Psoas muscle (tissue), 8 donors: ENCODE data around the gene CORO2B. TPM values are rescaled to one million over a fixed set of nuclear protein-coding genes. Genes with fewer than 3 reads are reported as not detected.

ENCODE experiments used
- ATAC-seq, 4 donors: fragments of 200-7000 bp; cut with Tn5 transposase; one replicate each; pipeline ENCODE4 v1.9.1; 2020; ENCODE audit warnings: moderate library complexity in 3 of 4, mild to moderate bottlenecking in 2 of 4
- DNase-seq, 2 donors: peaks; one replicate each; pipeline ENCODE4 v3.0.0-alpha.2; 2020
- H3K27ac ChIP-seq: fragments of 200-600 bp; one replicate; pipeline ENCODE4 v1.8.0; 2022
- H3K27me3 ChIP-seq, 3 donors: fragments of 200-600 bp in 1 of 3; one replicate each; pipeline versions ENCODE4 v1.6.1 to v1.8.0; 2013 to 2022; ENCODE audit warnings: low read length in 2 of 3, mild to moderate bottlenecking in 2 of 3, moderate library complexity in 1 of 3; ENCODE audit not compliant: insufficient read depth in 3 of 3
- H3K36me3 ChIP-seq, 2 donors: fragments of 200-600 bp in 1 of 2; one replicate each; pipeline versions ENCODE4 v1.6.1 to v1.8.0; 2013 to 2022; ENCODE audit warnings: low read depth in 1 of 2, mild to moderate bottlenecking in 1 of 2, moderate library complexity in 1 of 2; ENCODE audit not compliant: insufficient read depth in 1 of 2
- H3K4me1 ChIP-seq: fragments of 200-600 bp; one replicate; pipeline ENCODE4 v1.8.0; 2022
- H3K4me3 ChIP-seq: fragments of 200-600 bp; one replicate; pipeline ENCODE4 v1.8.0; 2022; ENCODE audit warnings: mild to moderate bottlenecking
- H3K9me3 ChIP-seq: fragments of 200-600 bp; one replicate; pipeline ENCODE4 v1.8.0; 2022
- CTCF ChIP-seq: fragments of 200-600 bp; IDR thresholded peaks from one replicate; pipeline ENCODE4 v1.8.0; 2022; ENCODE audit warnings: antibody characterized with exemption
- WGBS, 3 donors: extraction: QIAGEN DNeasy Blood & Tissue Kit; methylation state at CpG; one replicate each; pipeline versions ENCODE4 v1.1.6 to v1.1.7; 2013; 5-methylcytosine and 5-hydroxymethylcytosine counted together
- intact Hi-C, 2 donors: fragments of 100-400 bp; cut with DNase I; formaldehyde crosslinking; loops; one replicate each; pipeline versions ENCODE4 v1.11.0 to v1.14.2; 2022
- polyA plus RNA-seq, 3 donors: library from polyadenylated mRNA; stranded (reverse); fragments of 200-250 nt; gene quantifications; one replicate each; pipeline ENCODE4 v1.2.3, GENCODE V29; 2013
- total RNA-seq, 4 donors: library from RNA; stranded (reverse); fragmentation: NEBNext Ultra II Directional in 2 of 4; extraction: Animal tissue kit (Norgen Biotek cat#: 25700) in 2 of 4; gene quantifications; one replicate each; pipeline versions ENCODE4 v1.2.1 to v1.2.4, GENCODE V29; 2021 to 2023
- donor health status: healthy with polysubstance abuse.
- donor health status: DM: no; HTN: no; CAD: no; lungs with moderate emphysema.
- donor health status: Bipolar disorder and iron deficiency.
- donor health status: healthy.
- donor health status: DM: yes; HTN: yes; CAD: no.
- donor health status: DM: no; HTN: no; CAD: no.
- donor health status: DM: no; HTN: no; CAD: no.
- donor health status: DM: yes; HTN: yes; CAD: no.

Gene CORO2B
- total and polyA plus RNA-seq, 7 donors, result 1.1 to 3.2 (median 2.0) TPM

GRCh38 chr15:68564173-68564572 is 14.6 kb upstream of the CORO2B start:
- H3K4me3 ChIP-seq, result no peak overlapping the region
- H3K4me1 ChIP-seq, result no peaks in the 10 kb centered on the region
- no peak for DNase-seq
- no peak overlapping the region for H3K27ac ChIP-seq
- intact Hi-C loops, result no loop called here
- no peak for ATAC-seq
- no peaks in the 10 kb centered on the region for H3K9me3 ChIP-seq
- no peaks in the 10 kb centered on the region for H3K27me3 ChIP-seq
- H3K36me3 ChIP-seq, result no peaks in the 10 kb centered on the region
- WGBS, 3 donors, result 94 to 95% (median 95%) methylated on average over 5 of the region's 5 CpGs
- no peak for TF ChIP-seq CTCF

GRCh38 chr15:68565234-68565633 is 13.6 kb upstream of the CORO2B start:
- H3K27me3 ChIP-seq, result peaks cover 0 to 4% (median 0%) of the 10 kb centered on the region in 3 donors
- no peak for TF ChIP-seq CTCF
- no peak overlapping the region for H3K27ac ChIP-seq

GRCh38 chr15:68565726-68566125 is 13.1 kb upstream of the CORO2B start:
- no peaks in the 10 kb centered on the region for H3K36me3 ChIP-seq
- H3K27ac ChIP-seq, result no peak overlapping the region
- no peak for ATAC-seq
- no peaks in the 10 kb centered on the region for H3K9me3 ChIP-seq
- H3K4me3 ChIP-seq, result no peak overlapping the region
- peaks cover 0 to 7% (median 0%) of the 10 kb centered on the region in 3 donors for H3K27me3 ChIP-seq
- no peaks in the 10 kb centered on the region for H3K4me1 ChIP-seq
- no peak for DNase-seq
- 81 to 96% (median 86%) methylated on average over 4 of the region's 4 CpGs for WGBS, 3 donors
- no peak for TF ChIP-seq CTCF
- intact Hi-C loops, result no loop called here

More at GRCh38 chr15:68565234-68565633, 13.6 kb upstream of the CORO2B start:
- Histone ChIP-seq H3K4me3 (no peak overlapping the region), H3K36me3 (no peaks in the 10 kb centered on the region), H3K9me3 (no peaks in the 10 kb centered on the region), H3K4me1 (no peaks in the 10 kb centered on the region)
- intact Hi-C loops, result no loop called here
- no peak for DNase-seq
- ATAC-seq, result no peak

- DNase-seq, result no peak
- 61 to 72% (median 65%) methylated on average over 9 of the region's 9 CpGs for WGBS, 3 donors
- TF ChIP-seq CTCF, result no peak
- intact Hi-C loops, result no loop called here
- H3K27ac ChIP-seq, result no peak overlapping the region
- peaks cover 0 to 7% (median 0%) of the 10 kb centered on the region in 3 donors for H3K27me3 ChIP-seq
- H3K9me3 ChIP-seq, result no peaks in the 10 kb centered on the region
- no peaks in the 10 kb centered on the region for H3K4me1 ChIP-seq
- no peaks in the 10 kb centered on the region for H3K36me3 ChIP-seq
- H3K4me3 ChIP-seq, result no peak overlapping the region
- no peak for ATAC-seq
Observed at GRCh38 chr15:68566377-68566954, 12.3 kb upstream of the CORO2B start.

- no peak for ATAC-seq
- H3K4me1 ChIP-seq, result no peaks in the 10 kb centered on the region
- H3K27me3 ChIP-seq, result peaks cover 0 to 11% (median 0%) of the 10 kb centered on the region in 3 donors
- TF ChIP-seq CTCF, result no peak
- WGBS, 3 donors, result 96 to 98% (median 96%) methylated on average over 3 of the region's 3 CpGs
- intact Hi-C loops, result no loop called here
- H3K27ac ChIP-seq, result no peak overlapping the region
- H3K36me3 ChIP-seq, result no peaks in the 10 kb centered on the region
- no peak overlapping the region for H3K4me3 ChIP-seq
- no peaks in the 10 kb centered on the region for H3K9me3 ChIP-seq
- DNase-seq, result no peak
Observed at GRCh38 chr15:68567345-68567744, 11.4 kb upstream of the CORO2B start.
